ENCODE results near the gene EFHC2. TPM values are rescaled to one million over a fixed set of nuclear protein-coding genes. Genes with fewer than 3 reads are reported as not detected.

The EFHC2 gene
- polyA plus RNA-seq, 1 donor from 2014 or later, result 0.22 TPM

DNA sequence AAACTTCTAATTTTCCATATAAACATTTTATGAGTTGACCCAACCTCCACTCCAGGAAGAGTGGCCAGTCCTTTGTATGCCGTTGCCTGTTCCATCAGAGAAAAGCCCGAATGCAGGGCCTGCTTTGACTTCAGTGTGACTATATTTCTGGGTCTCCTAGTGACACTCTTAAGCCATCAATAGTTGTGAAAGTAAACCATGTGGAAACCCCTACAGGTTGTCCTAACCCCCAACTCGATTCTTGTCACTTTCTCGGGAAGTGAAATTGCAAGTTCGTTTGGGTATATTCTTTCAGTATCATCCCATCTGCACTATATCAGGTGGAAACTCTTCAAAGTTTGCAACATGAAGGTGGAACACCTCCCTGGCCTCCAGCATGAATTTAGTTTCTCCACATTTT lies 52.8 kb downstream of the EFHC2 start:
- Histone ChIP-seq H3K4me3 (ENCODE audit: low read length) (no peak overlapping the region), H2AFZ (ENCODE audit: low read depth, low read length) (no peak overlapping the region), H3K79me2 (replicated peaks; ENCODE audit: insufficient read depth, low read length) (no peaks in the 10 kb centered on the region), H3K9me2 (ENCODE audit: insufficient read depth, low read length) (no peaks in the 10 kb centered on the region), H3K4me2 (ENCODE audit: low read length) (no peak overlapping the region), H3K27ac (ENCODE audit: low read length) (no peak overlapping the region), H4K20me1 (ENCODE audit: insufficient read depth) (no peaks in the 10 kb centered on the region), H3K27me3 (ENCODE audit: insufficient read depth, low read depth, low read length) (no peaks in the 10 kb centered on the region), H3F3A (ENCODE audit: insufficient read depth, low read length, poor library complexity, severe bottlenecking) (no peaks in the 10 kb centered on the region), H3K9me3 (ENCODE audit: low read length) (no peaks in the 10 kb centered on the region), H3K9ac (ENCODE audit: low read length) (no peak overlapping the region), H3K36me3 (ENCODE audit: insufficient read depth, low read length) (no peaks in the 10 kb centered on the region)
- TF ChIP-seq EP300 (conservative IDR thresholded peaks at IDR 0.05; ENCODE audit: poor library complexity, severe bottlenecking) (no peak), POLR2AphosphoS5 (IDR thresholded peaks at IDR 0.05) (no peak), SMC3 (conservative IDR thresholded peaks at IDR 0.05; ENCODE audit: poor library complexity) (no peak)
- TF ChIP-seq, protein P1, sequence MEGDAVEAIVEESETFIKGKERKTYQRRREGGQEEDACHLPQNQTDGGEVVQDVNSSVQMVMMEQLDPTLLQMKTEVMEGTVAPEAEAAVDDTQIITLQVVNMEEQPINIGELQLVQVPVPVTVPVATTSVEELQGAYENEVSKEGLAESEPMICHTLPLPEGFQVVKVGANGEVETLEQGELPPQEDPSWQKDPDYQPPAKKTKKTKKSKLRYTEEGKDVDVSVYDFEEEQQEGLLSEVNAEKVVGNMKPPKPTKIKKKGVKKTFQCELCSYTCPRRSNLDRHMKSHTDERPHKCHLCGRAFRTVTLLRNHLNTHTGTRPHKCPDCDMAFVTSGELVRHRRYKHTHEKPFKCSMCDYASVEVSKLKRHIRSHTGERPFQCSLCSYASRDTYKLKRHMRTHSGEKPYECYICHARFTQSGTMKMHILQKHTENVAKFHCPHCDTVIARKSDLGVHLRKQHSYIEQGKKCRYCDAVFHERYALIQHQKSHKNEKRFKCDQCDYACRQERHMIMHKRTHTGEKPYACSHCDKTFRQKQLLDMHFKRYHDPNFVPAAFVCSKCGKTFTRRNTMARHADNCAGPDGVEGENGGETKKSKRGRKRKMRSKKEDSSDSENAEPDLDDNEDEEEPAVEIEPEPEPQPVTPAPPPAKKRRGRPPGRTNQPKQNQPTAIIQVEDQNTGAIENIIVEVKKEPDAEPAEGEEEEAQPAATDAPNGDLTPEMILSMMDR (IDR thresholded peaks at IDR 0.05; ENCODE audit: poor library complexity, severe bottlenecking), result no peak

DNA sequence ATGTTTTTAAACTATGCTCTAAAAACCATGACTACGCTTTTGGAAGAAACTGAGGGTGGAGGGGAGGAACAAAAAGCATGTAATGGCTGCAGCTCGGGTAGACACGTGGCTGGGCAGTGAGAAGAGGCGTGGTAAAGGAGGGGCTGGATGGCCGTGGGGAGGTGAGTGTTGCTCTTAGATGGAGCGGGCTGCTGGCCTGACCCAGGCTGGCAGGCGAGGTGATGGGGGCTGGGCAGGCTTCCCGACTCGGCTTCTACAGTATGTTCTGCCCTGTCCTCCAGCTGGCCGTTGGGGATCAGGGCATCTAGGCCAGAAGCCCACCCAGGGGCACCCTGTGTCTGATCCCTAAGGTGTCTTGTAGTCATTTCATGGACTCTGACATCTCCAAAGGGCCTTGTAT lies 60.7 kb downstream of the EFHC2 start:
- Histone ChIP-seq H2AFZ (ENCODE audit: low read depth, low read length) (no peak overlapping the region), H3K79me2 (replicated peaks; ENCODE audit: insufficient read depth, low read length) (no peaks in the 10 kb centered on the region), H4K20me1 (ENCODE audit: insufficient read depth) (no peaks in the 10 kb centered on the region), H3K27ac (ENCODE audit: low read length) (no peak overlapping the region), H3K36me3 (ENCODE audit: insufficient read depth, low read length) (no peaks in the 10 kb centered on the region), H3K9ac (ENCODE audit: low read length) (no peak overlapping the region), H3F3A (ENCODE audit: insufficient read depth, low read length, poor library complexity, severe bottlenecking) (no peaks in the 10 kb centered on the region), H3K9me3 (ENCODE audit: low read length) (no peaks in the 10 kb centered on the region), H3K9me2 (ENCODE audit: insufficient read depth, low read length) (no peaks in the 10 kb centered on the region), H3K27me3 (ENCODE audit: insufficient read depth, low read depth, low read length) (no peaks in the 10 kb centered on the region), H3K4me3 (ENCODE audit: low read length) (no peak overlapping the region), H3K4me2 (ENCODE audit: low read length) (no peak overlapping the region)
- TF ChIP-seq EZH2 (IDR thresholded peaks at IDR 0.05; ENCODE audit: borderline replicate concordance, insufficient read depth, low read length, poor library complexity, severe bottlenecking), result no peak
- TF ChIP-seq, protein P1 (IDR thresholded peaks at IDR 0.05; ENCODE audit: poor library complexity, severe bottlenecking), result no peak
- TF ChIP-seq TAF1 (IDR thresholded peaks at IDR 0.05; ENCODE audit: low read depth), result no peak
- no peak for TF ChIP-seq MXI1 (conservative IDR thresholded peaks at IDR 0.05; ENCODE audit: poor library complexity, severe bottlenecking)
- TF ChIP-seq POLR2AphosphoS5 (IDR thresholded peaks at IDR 0.05), result no peak
- no peak for TF ChIP-seq EP300 (conservative IDR thresholded peaks at IDR 0.05; ENCODE audit: poor library complexity, severe bottlenecking)
- no peak for TF ChIP-seq RAD21 (conservative IDR thresholded peaks at IDR 0.05)
- TF ChIP-seq, protein P2, sequence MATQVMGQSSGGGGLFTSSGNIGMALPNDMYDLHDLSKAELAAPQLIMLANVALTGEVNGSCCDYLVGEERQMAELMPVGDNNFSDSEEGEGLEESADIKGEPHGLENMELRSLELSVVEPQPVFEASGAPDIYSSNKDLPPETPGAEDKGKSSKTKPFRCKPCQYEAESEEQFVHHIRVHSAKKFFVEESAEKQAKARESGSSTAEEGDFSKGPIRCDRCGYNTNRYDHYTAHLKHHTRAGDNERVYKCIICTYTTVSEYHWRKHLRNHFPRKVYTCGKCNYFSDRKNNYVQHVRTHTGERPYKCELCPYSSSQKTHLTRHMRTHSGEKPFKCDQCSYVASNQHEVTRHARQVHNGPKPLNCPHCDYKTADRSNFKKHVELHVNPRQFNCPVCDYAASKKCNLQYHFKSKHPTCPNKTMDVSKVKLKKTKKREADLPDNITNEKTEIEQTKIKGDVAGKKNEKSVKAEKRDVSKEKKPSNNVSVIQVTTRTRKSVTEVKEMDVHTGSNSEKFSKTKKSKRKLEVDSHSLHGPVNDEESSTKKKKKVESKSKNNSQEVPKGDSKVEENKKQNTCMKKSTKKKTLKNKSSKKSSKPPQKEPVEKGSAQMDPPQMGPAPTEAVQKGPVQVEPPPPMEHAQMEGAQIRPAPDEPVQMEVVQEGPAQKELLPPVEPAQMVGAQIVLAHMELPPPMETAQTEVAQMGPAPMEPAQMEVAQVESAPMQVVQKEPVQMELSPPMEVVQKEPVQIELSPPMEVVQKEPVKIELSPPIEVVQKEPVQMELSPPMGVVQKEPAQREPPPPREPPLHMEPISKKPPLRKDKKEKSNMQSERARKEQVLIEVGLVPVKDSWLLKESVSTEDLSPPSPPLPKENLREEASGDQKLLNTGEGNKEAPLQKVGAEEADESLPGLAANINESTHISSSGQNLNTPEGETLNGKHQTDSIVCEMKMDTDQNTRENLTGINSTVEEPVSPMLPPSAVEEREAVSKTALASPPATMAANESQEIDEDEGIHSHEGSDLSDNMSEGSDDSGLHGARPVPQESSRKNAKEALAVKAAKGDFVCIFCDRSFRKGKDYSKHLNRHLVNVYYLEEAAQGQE (IDR thresholded peaks at IDR 0.05; ENCODE audit: borderline replicate concordance), result no peak
- TF ChIP-seq SMC3 (conservative IDR thresholded peaks at IDR 0.05; ENCODE audit: poor library complexity), result no peak
